Muscle layer of duodenum (tissue), 2 donors: ENCODE results near the gene VIPR2.

ENCODE experiments used
- H3K27ac ChIP-seq: one replicate; pipeline ENCODE4 v1.7.0; 2013; ENCODE audit warnings: mild to moderate bottlenecking, low read length
- H3K27me3 ChIP-seq: one replicate; pipeline ENCODE4 v1.7.0; 2013; ENCODE audit warnings: low read depth, mild to moderate bottlenecking, control low read depth, low read length
- H3K36me3 ChIP-seq, 2 donors: one replicate each; pipeline ENCODE4 v1.7.0; 2013; ENCODE audit warnings: low read length in 2 of 2, control low read depth in 1 of 2, mild to moderate bottlenecking in 1 of 2; ENCODE audit not compliant: insufficient read depth in 2 of 2, control insufficient read depth in 1 of 2
- H3K4me1 ChIP-seq, 2 donors: one replicate each; pipeline ENCODE4 v1.7.0; 2013; ENCODE audit warnings: low read length in 2 of 2, mild to moderate bottlenecking in 2 of 2, control low read depth in 1 of 2, moderate library complexity in 1 of 2; ENCODE audit not compliant: insufficient read depth in 2 of 2, control insufficient read depth in 1 of 2
- H3K4me3 ChIP-seq, 2 donors: one replicate each; pipeline ENCODE4 v1.7.0; 2013; ENCODE audit warnings: low read length in 2 of 2, low read depth in 1 of 2, mild to moderate bottlenecking in 1 of 2
- H3K9me3 ChIP-seq, 2 donors: one replicate each; pipeline ENCODE4 v1.7.0; 2013; ENCODE audit warnings: low read length in 2 of 2, control low read depth in 1 of 2, mild to moderate bottlenecking in 1 of 2; ENCODE audit not compliant: control insufficient read depth in 1 of 2
- donor health status: healthy.

The VIPR2 gene

GRCh38 chr7:159117366-159118196, 27.1 kb downstream of the VIPR2 start:
- Histone ChIP-seq H3K27ac (no peak overlapping the region), H3K36me3 (peaks cover 0 to 4% of the 10 kb centered on the region in 2 donors), H3K9me3 (no peaks in the 10 kb centered on the region), H3K4me1 (peaks cover 0 to 11% of the 10 kb centered on the region in 2 donors), H3K4me3 (no peak overlapping the region), H3K27me3 (no peaks in the 10 kb centered on the region)

GRCh38 chr7:159116581-159117339, 27.9 kb downstream of the VIPR2 start:
- H3K4me3 ChIP-seq: no peak overlapping the region
- peaks cover 0 to 11% of the 10 kb centered on the region in 2 donors for H3K4me1 ChIP-seq
- H3K27me3 ChIP-seq: no peaks in the 10 kb centered on the region
- H3K36me3 ChIP-seq: peaks cover 0 to 4% of the 10 kb centered on the region in 2 donors
- no peak overlapping the region for H3K27ac ChIP-seq
- H3K9me3 ChIP-seq: no peaks in the 10 kb centered on the region

GRCh38 chr7:159115601-159116501, 28.8 kb downstream of the VIPR2 start:
- H3K9me3 ChIP-seq: no peaks in the 10 kb centered on the region
- no peaks in the 10 kb centered on the region for H3K27me3 ChIP-seq
- H3K27ac ChIP-seq: no peak overlapping the region
- H3K4me1 ChIP-seq: peaks cover 0 to 11% of the 10 kb centered on the region in 2 donors
- H3K36me3 ChIP-seq: peaks cover 0 to 4% of the 10 kb centered on the region in 2 donors
- H3K4me3 ChIP-seq: no peak overlapping the region

DNA sequence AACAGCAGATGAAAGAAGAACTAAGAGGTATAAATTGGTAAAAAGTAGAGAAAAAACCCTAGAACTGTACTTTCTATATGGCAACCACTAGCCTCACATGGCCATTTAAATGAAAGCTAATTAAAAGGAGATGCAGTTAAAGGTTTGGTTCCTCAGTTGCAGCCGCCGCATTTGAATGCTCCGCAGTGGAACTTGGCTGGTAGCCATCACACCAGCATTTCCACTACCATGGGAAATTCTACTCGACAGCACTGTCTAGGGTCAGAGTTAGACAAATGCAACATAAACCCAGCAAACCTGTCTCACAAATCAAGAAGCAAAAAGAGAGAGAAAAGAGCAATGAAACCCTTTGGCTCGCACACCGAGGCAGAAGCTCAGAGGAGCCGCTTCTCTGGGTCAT, 29.7 kb downstream of the VIPR2 start:
- H3K27ac ChIP-seq: no peak overlapping the region
- H3K27me3 ChIP-seq: no peaks in the 10 kb centered on the region
- peaks cover 0 to 11% of the 10 kb centered on the region in 2 donors for H3K4me1 ChIP-seq
- no peak overlapping the region for H3K4me3 ChIP-seq
- H3K9me3 ChIP-seq: no peaks in the 10 kb centered on the region
- peaks cover 0 to 4% of the 10 kb centered on the region in 2 donors for H3K36me3 ChIP-seq

DNA sequence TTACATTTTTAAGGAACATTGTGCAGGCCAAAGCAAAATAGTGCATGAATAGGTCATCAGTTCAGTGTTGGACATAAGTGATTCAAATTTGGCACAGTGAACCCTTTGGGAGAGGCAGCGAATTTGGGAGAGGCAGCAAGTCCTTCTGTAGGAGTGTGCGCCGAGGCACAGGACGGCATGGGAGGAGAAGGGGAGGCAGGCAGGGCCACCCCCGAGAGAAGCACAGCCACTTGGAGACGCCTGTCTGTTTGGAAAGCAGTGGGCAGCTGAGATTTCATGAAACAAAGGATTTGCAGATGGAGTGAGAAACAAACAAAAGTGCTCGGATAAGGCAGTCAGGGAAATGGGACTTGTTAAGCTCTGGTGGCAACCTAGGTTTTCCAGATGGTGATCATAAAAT, 30.6 kb downstream of the VIPR2 start:
- no peak overlapping the region for H3K4me3 ChIP-seq
- no peaks in the 10 kb centered on the region for H3K27me3 ChIP-seq
- H3K4me1 ChIP-seq: peaks cover under 1 to 15% of the 10 kb centered on the region in 2 donors
- no peaks in the 10 kb centered on the region for H3K9me3 ChIP-seq
- H3K27ac ChIP-seq: no peak overlapping the region
- H3K36me3 ChIP-seq: peaks cover 0 to 4% of the 10 kb centered on the region in 2 donors

DNA sequence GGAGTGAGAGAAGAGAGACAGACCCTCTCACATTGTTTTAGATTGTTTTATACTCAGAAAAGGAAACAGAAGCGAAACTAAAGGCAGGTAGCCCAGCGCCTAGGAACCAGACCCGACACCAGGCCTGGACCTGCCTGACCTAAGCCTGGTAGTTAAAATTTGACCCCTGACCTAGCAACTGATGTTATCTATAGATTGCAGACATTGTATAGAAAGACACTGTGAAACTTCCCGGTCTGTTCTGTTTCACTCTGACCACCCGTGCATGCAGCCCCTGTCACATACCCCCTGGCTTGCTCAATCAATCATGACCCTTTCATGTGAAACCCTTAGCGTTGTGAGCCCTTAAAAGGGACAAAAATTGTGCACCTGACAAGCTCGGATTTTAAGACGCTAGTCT, 31.6 kb downstream of the VIPR2 start:
- Histone ChIP-seq H3K4me3 (no peak overlapping the region), H3K9me3 (no peaks in the 10 kb centered on the region), H3K27ac (no peak overlapping the region), H3K27me3 (no peaks in the 10 kb centered on the region), H3K4me1 (peaks cover 3 to 21% of the 10 kb centered on the region in 2 donors), H3K36me3 (peaks cover 0 to 4% of the 10 kb centered on the region in 2 donors)

GRCh38 chr7:159112136-159113011, 32.3 kb downstream of the VIPR2 start:
- Histone ChIP-seq H3K4me1 (peaks cover 3 to 28% of the 10 kb centered on the region in 2 donors), H3K27me3 (no peaks in the 10 kb centered on the region), H3K9me3 (no peaks in the 10 kb centered on the region), H3K36me3 (peaks cover 0 to 4% of the 10 kb centered on the region in 2 donors), H3K27ac (no peak overlapping the region), H3K4me3 (peak overlapping the region in 1 of 2 donors; percentile 33)

- Histone ChIP-seq H3K9me3 (no peaks in the 10 kb centered on the region), H3K27ac (no peak overlapping the region), H3K4me1 (peaks cover 3 to 25% of the 10 kb centered on the region in 2 donors), H3K4me3 (no peak overlapping the region), H3K27me3 (no peaks in the 10 kb centered on the region), H3K36me3 (no peaks in the 10 kb centered on the region)
Observed at GRCh38 chr7:159109653-159110035, 35.0 kb downstream of the VIPR2 start.

GRCh38 chr7:159108941-159109652, 35.6 kb downstream of the VIPR2 start:
- Histone ChIP-seq H3K27ac (no peak overlapping the region), H3K4me3 (no peak overlapping the region), H3K27me3 (no peaks in the 10 kb centered on the region), H3K4me1 (peaks cover 3 to 22% of the 10 kb centered on the region in 2 donors), H3K9me3 (no peaks in the 10 kb centered on the region), H3K36me3 (no peaks in the 10 kb centered on the region)

- Histone ChIP-seq H3K4me3 (no peak overlapping the region), H3K4me1 (peaks cover 3 to 19% of the 10 kb centered on the region in 2 donors), H3K27me3 (no peaks in the 10 kb centered on the region), H3K9me3 (no peaks in the 10 kb centered on the region), H3K27ac (no peak overlapping the region), H3K36me3 (no peaks in the 10 kb centered on the region)
Observed at GRCh38 chr7:159108491-159108890, 36.2 kb downstream of the VIPR2 start.
